Cerebellar cortex (tissue), 1 donor: ENCODE data around the gene GPR139.

Experiments used
- DNase-seq: peaks from one replicate; pipeline ENCODE4 v3.0.0-alpha.2; 2015; ENCODE audit warnings: low spot score

GPR139 gene

DNA sequence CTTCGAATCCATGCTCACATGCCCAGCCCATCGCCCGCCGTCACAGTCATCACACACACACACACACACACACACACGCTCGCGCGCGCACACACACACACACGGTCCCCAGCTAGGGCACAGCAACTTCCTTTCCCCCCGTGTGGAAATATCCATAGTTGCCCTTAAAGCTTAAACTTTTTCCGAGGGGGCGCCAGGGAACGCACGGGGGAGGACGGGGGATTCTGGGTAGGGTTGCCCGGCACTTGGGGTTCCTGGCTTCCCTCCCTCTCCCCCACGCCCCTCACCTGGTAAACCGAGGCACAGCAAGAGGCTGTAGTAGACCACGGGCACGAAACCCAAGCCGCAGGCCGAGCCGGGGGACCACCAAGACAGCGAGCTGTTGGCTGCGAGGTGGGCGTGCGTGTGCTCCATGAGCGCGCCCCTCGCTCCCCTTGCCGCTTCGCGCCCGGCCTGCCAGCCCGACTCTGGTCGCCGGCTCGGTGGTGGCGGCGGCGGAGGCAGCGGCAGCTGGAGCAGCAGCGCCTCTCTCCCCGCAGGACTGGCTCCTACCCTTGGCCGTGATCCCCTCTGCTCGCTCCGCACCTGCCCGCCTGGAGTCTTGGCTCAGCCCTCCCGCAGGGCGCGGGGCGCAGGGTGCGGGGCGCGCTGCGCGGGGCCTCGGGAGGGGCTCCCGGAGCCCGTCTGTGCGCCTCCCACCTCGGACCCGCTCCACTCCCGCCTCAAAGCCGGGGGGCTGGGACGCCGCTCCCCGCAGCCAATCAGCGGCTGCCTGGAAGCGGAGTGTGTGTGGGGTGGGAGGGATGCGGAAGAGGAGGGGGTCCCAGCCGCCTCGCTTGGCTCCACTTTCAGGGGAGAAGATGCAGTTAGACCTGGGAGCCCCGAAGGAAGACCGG, at the start of gene GPR139:
Gene GPR139 (minus strand): TSS at position 688 of the 896 bp plus-strand sequence. CDS start 274 bp downstream, at position 414.
- no peak for DNase-seq

DNA sequence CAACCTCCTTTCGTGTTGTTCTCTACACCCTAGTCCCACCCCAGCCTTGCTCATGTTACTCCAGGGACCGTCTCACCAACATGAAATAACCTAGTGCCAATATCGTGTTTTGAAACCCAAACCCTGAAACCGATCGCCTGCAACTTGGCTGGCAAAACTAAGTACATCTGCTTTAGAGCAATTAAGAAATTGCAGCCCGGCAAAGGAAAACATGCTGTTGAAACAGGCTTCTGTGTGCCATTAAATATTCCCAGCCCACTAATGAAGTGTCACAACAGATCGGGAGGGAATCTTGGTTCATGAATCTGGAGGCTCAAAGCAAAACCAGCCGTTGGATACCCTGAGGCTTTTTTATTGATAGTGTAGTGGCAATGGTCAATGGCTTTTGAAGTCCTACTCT, 48.3 kb upstream of the GPR139 start:
- no peak for DNase-seq

DNA sequence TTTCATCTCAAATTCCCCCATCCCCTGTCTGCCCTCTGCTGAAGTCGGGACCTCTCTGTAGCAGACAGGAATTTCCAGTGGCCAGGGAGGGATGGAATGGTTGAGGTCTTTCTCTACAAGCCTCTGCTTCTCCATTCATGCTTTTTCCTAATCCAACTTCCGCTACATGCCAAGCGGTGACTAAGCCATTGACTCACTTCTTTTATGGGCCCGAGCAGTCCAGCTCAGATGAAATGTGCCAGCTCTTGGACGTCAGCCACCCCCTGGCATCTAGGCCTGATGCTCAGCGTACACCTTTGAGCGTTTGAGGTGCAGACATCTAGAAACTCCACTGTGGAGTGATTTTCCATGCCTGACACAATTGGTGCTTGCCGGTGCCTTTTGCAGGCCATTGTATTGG, 40.7 kb upstream of the GPR139 start:
- DNase-seq = peak; percentile 4

GRCh38 chr16:20111143-20111542, 37.5 kb upstream of the GPR139 start:
- DNase-seq = no peak

DNA sequence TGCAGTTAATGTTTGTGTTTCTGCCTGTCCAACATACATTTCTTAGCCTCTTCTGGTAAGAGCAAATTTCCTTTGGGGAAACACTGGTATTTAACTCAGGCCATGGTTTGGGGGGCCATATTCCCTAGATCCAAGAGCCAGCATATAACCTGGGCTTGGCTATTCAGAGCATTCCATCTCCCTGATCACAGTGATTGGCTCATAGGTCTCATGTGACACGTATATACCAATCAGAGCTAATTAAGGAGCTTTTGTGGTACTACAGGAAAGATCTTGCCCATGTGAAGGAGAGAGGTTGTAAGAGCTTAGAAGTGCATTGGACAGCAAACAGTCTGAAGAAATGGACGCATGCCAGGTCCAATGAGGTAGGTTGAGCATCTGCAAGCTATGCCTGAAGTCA, 33.4 kb upstream of the GPR139 start:
- DNase-seq = no peak

- no peak for DNase-seq
Measured at GRCh38 chr16:20104563-20105183, 31.0 kb upstream of the GPR139 start.

- no peak for DNase-seq
Measured at GRCh38 chr16:20102521-20102920, 28.8 kb upstream of the GPR139 start.

- DNase-seq = no peak
Measured at GRCh38 chr16:20102021-20102420, 28.3 kb upstream of the GPR139 start.

DNA sequence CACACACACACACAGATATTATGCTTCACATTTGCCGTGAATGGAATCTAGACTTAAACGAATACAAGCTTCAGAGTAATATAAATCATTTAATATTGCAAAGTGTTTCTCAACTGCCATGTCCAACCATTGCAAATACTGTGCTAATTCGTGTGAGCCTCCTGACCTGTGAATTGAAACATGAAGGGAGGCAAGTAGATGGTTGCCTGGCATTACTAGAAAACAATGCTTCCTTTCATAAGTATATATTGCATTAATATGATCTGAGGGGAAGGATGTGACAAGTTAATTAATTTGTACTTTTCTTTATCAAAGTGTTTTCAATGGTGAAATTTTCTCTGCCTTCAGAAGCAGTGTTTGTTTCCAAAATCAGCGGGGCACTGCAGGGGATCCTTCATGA, 25.7 kb upstream of the GPR139 start:
- DNase-seq = no peak

- no peak for DNase-seq
Measured at GRCh38 chr16:20094157-20094556, 20.5 kb upstream of the GPR139 start.

- DNase-seq = no peak
Measured at GRCh38 chr16:20089246-20089965, 15.7 kb upstream of the GPR139 start.

- DNase-seq = no peak
Measured at GRCh38 chr16:20084624-20085226, 11.0 kb upstream of the GPR139 start.

GRCh38 chr16:20079106-20079505, 5.4 kb upstream of the GPR139 start:
- no peak for DNase-seq

- DNase-seq = no peak
Measured at GRCh38 chr16:20075243-20075642, 1.6 kb upstream of the GPR139 start.

- DNase-seq = no peak
Measured at GRCh38 chr16:20074099-20074991, 655 bp upstream of the GPR139 start.

GRCh38 chr16:20072874-20073202, 852 bp downstream of the GPR139 start:
- DNase-seq = no peak

GRCh38 chr16:20072146-20072873, 1.4 kb downstream of the GPR139 start:
- no peak for DNase-seq

- no peak for DNase-seq
Measured at GRCh38 chr16:20064931-20065330, 8.8 kb downstream of the GPR139 start.

DNA sequence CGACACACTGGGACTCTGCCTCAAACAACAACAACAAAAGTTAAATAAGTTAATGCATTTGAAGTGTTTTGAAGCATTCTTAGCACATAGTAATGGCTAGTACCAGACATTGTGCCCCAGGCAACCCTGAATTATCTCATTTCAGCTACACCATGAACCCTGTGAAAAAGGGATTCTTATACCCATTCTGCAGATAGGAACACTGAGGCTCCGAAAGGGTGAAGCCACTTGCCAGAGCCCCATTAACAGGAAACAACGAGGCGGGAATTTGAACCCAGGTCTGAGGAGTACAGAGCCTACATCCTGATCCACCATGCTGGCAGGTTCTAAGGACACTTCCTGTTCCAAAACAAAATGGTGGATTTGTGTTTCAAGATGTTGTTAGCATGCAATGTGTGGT, 9.2 kb downstream of the GPR139 start:
- DNase-seq = no peak

DNA sequence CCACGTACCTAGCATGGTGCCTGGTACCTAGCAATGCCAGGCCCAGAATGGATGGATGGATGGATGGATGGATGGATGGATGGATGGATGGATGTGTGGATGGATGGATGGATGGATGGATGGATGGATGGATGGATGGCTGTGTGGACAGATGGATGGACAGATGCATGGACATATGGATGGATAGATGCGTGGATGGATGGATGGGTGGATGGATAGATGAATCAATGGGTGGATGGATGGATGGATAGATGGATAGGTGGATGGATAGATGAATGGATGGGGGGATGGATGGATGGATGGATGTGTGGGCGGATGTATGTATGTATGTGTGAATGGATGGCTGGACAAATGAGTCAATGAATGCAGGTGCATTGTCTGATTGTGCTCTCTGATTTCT, 12.6 kb downstream of the GPR139 start:
- no peak for DNase-seq

GRCh38 chr16:20056436-20056835, 17.3 kb downstream of the GPR139 start:
- no peak for DNase-seq
